Endothelial cell of umbilical vein (primary cell): ENCODE results near the gene SKIDA1. TPM values are rescaled to one million over a fixed set of nuclear protein-coding genes. Genes with fewer than 3 reads are reported as not detected.

Experiments
- BruUV-seq: library from RNA; stranded (reverse); fragments of 400-500 nt; replicated peaks from 2 replicates; lab custom pipeline; 2021; lab: Mats Ljungman, UMichigan
- CTCF ChIA-PET: fragments of 300-600, 350-600 bp; sonication (Branson Sonifier 250); formaldehyde crosslinking; loops from one replicate; lab custom pipeline; 2021; ENCODE audit warnings: antibody characterized with exemption, inconsistent platforms; lab: Charles Lee
- POLR2A ChIA-PET: fragments of 300-600, 350-600 bp; sonication (Branson Sonifier 250); formaldehyde crosslinking; loops from one replicate; lab custom pipeline; 2021; ENCODE audit warnings: antibody characterized with exemption, inconsistent platforms; lab: Charles Lee
- DNase-seq: peaks from one replicate; pipeline ENCODE4 v3.0.0-alpha.2; 2011; ENCODE audit warnings: low read depth, low spot score
- FAIRE-seq: peaks from 2 replicates; lab custom pipeline; 2011; peaks lifted over from hg19 to GRCh38; lab: Jason Lieb, UNC
- H2AFZ ChIP-seq: 2 replicates; pipeline ENCODE4 v1.6.0; 2012; ENCODE audit warnings: low read depth, low read length, control low read depth, inconsistent platforms
- H3K27ac ChIP-seq: 2 replicates; pipeline ENCODE4 v1.5.1; 2011; ENCODE audit warnings: low read depth, mild to moderate bottlenecking, control low read depth, low read length, moderate library complexity; ENCODE audit not compliant: insufficient read depth
- H3K27me3 ChIP-seq, 2 experiments: 2 replicates each; pipeline versions ENCODE4 v1.6.0 to v1.6.1; 2011; ENCODE audit warnings: low read length in 2 of 2, mixed read lengths in 1 of 2; ENCODE audit not compliant: control insufficient read depth in 2 of 2, insufficient read depth in 2 of 2
- H3K36me3 ChIP-seq, 2 experiments: 2 replicates in 1 of 2; 3 replicates in 1 of 2; pipeline ENCODE4 v1.5.1; 2011; ENCODE audit warnings: low read length in 2 of 2, mild to moderate bottlenecking in 1 of 2, moderate library complexity in 1 of 2; ENCODE audit not compliant: control insufficient read depth in 2 of 2, insufficient read depth in 2 of 2; ENCODE audit errors: extremely low read depth in 1 of 2
- H3K4me1 ChIP-seq: 3 replicates; pipeline ENCODE4 v1.5.1; 2011; ENCODE audit warnings: mild to moderate bottlenecking, low read length; ENCODE audit not compliant: control insufficient read depth, insufficient read depth; ENCODE audit errors: extremely low read depth
- H3K4me2 ChIP-seq: 2 replicates; pipeline ENCODE4 v1.6.1; 2011; ENCODE audit warnings: low read length, control low read depth, mixed read lengths; ENCODE audit not compliant: insufficient read depth
- H3K4me3 ChIP-seq, 3 experiments: fragments of 200-600 bp in 1 of 3; sonication (generic), shearing (Covaris generic) in 1 of 3; replicated peaks in 1 of 3; 2 replicates each; pipeline ENCODE4 v1.5.1; 2011 to 2016; ENCODE audit warnings: control low read depth in 3 of 3, low read length in 3 of 3, mild to moderate bottlenecking in 2 of 3, inconsistent platforms in 1 of 3, low read depth in 1 of 3, moderate library complexity in 1 of 3; ENCODE audit not compliant: insufficient read depth in 1 of 3
- H3K79me2 ChIP-seq: 2 replicates; pipeline ENCODE4 v1.6.0; 2012; ENCODE audit warnings: low read length, inconsistent platforms; ENCODE audit not compliant: control insufficient read depth, insufficient read depth
- H3K9ac ChIP-seq: replicated peaks from 2 replicates; pipeline ENCODE3; 2011; ENCODE audit warnings: low read length, control low read depth; ENCODE audit not compliant: insufficient read depth; ENCODE audit errors: extremely low read depth
- H3K9me1 ChIP-seq: replicated peaks from 3 replicates; pipeline ENCODE4 v1.6.0; 2011; ENCODE audit warnings: mild to moderate bottlenecking, low read length; ENCODE audit not compliant: control insufficient read depth, insufficient read depth; ENCODE audit errors: extremely low read depth
- H3K9me3 ChIP-seq: replicated peaks from 2 replicates; pipeline ENCODE4 v1.5.1; 2012; ENCODE audit warnings: low read length, inconsistent platforms; ENCODE audit not compliant: control insufficient read depth, insufficient read depth
- H4K20me1 ChIP-seq: replicated peaks from 2 replicates; pipeline ENCODE3; 2011; ENCODE audit warnings: mild to moderate bottlenecking, low read length; ENCODE audit not compliant: control insufficient read depth, insufficient read depth; ENCODE audit errors: extremely low read depth
- CTCF ChIP-seq, 2 donors: IDR thresholded peaks; 1 replicate in 1 of 2; 2 replicates in 1 of 2; pipeline ENCODE4 v1.5.1; 2011; ENCODE audit warnings: low read length in 2 of 2, mild to moderate bottlenecking in 2 of 2, moderate library complexity in 2 of 2, control low read depth in 1 of 2, inconsistent platforms in 1 of 2, low read depth in 1 of 2; ENCODE audit not compliant: insufficient read depth in 1 of 2; ENCODE audit errors: extremely low read depth in 1 of 2
- EZH2 ChIP-seq: IDR thresholded peaks from 2 replicates; pipeline ENCODE4 v1.6.1; 2012; ENCODE audit warnings: borderline replicate concordance, low read depth, mild to moderate bottlenecking, moderate library complexity, low read length, inconsistent platforms; ENCODE audit not compliant: severe bottlenecking
- FOS ChIP-seq: IDR thresholded peaks from 2 replicates; pipeline ENCODE4 v1.6.1; 2011; ENCODE audit warnings: mild to moderate bottlenecking, low read length, moderate library complexity, borderline replicate concordance; ENCODE audit not compliant: insufficient read depth
- GATA2 ChIP-seq: IDR thresholded peaks from 2 replicates; pipeline ENCODE4 v1.7.0; 2011; ENCODE audit warnings: low read depth, mild to moderate bottlenecking, moderate library complexity, mixed read lengths, low read length; ENCODE audit not compliant: insufficient read length, insufficient read depth
- JUN ChIP-seq: IDR thresholded peaks from 2 replicates; pipeline ENCODE4 v1.6.1; 2011; ENCODE audit warnings: borderline replicate concordance, low read depth; ENCODE audit not compliant: insufficient read length, insufficient read depth
- MAX ChIP-seq: IDR thresholded peaks from 2 replicates; pipeline ENCODE4 v1.6.1; 2011; ENCODE audit not compliant: insufficient read depth, insufficient read length
- MYC ChIP-seq: IDR thresholded peaks from one replicate; pipeline ENCODE4 v1.6.1; 2011; ENCODE audit warnings: mild to moderate bottlenecking, low read depth, low read length
- POLR2A ChIP-seq: IDR thresholded peaks from 2 replicates; pipeline ENCODE4 v1.6.1; 2012; ENCODE audit warnings: low read depth, mild to moderate bottlenecking, control low read depth, low read length
- POLR2AphosphoS5 ChIP-seq: IDR thresholded peaks from 2 replicates; pipeline ENCODE4 v1.6.1; 2012; ENCODE audit warnings: low read depth, mild to moderate bottlenecking, control low read depth, low read length, moderate library complexity; ENCODE audit not compliant: insufficient read depth
- dilution Hi-C: fragments of 300-500 bp; cut with MboI; formaldehyde crosslinking; loops from one replicate; pipeline ENCODE4 v1.15.0; 2019; ENCODE audit warnings: low sequenced_read_pairs; ENCODE audit not compliant: extremely low pct_ligation_motif_present
- intact Hi-C: fragments of 100-400 bp; cut with micrococcal nuclease; formaldehyde crosslinking; loops from one replicate; pipeline ENCODE4 v1.10.0; 2022
- polyA plus RNA-seq, 4 experiments: library from polyadenylated mRNA; depleted of rRNA in 3 of 4; stranded (reverse) in 3 of 4; unstranded in 1 of 4; fragments of >200 nt; gene quantifications; 2 replicates each; pipeline versions ENCODE4 v1.2.1 to v1.2.3, GENCODE V29; 2011 to 2012; ENCODE audit warnings: missing spikeins in 1 of 4
- total RNA-seq: library from RNA; stranded (reverse); gene quantifications from 2 replicates; pipeline ENCODE4 v1.2.3, GENCODE V29; 2021

SKIDA1 gene
- total and polyA plus RNA-seq, 2 donors (not counting 3 experiments of a cell fraction or from before 2014, with no cell fraction given) = 0.21 to 0.71 TPM

GRCh38 chr10:21479570-21480315 is 45.7 kb downstream of the SKIDA1 start:
- CTCF ChIA-PET = interaction anchor here (0.6 to 1.0 kb wide), 2 partner anchors 10 to 223 kb away, joined by 3 read pairs; no protein-coding TSS in a partner anchor
- intact Hi-C loops = no loop called here

More at GRCh38 chr10:21479570-21480315, 45.7 kb downstream of the SKIDA1 start:
- Histone ChIP-seq H3K4me2 (no peak overlapping the region), H2AFZ (no peak overlapping the region), H3K79me2 (no peaks in the 10 kb centered on the region), H3K9me1 (no peaks in the 10 kb centered on the region), H3K4me3 (no peak overlapping the region), H4K20me1 (no peaks in the 10 kb centered on the region), H3K36me3 (no peaks in the 10 kb centered on the region), H3K4me1 (no peaks in the 10 kb centered on the region), H3K9me3 (no peaks in the 10 kb centered on the region), H3K9ac (no peak overlapping the region), H3K27ac (no peak overlapping the region), H3K27me3 (no peaks in the 10 kb centered on the region)
- no peak for FAIRE-seq
- POLR2A ChIA-PET = no interaction called here
- no peak for DNase-seq
- TF ChIP-seq FOS = no peak
- no peak for TF ChIP-seq MYC
- TF ChIP-seq GATA2 = no peak
- no peak for TF ChIP-seq CTCF (IDR thresholded peaks at IDR 0.05; ENCODE audit: extremely low read depth in 1 of 2, insufficient read depth in 1 of 2, low read depth in 1 of 2, low read length in 2 of 2)
- TF ChIP-seq MAX = no peak
- TF ChIP-seq POLR2AphosphoS5 = no peak
- no peak for TF ChIP-seq POLR2A
- no peak for TF ChIP-seq EZH2
- TF ChIP-seq JUN = no peak
- BruUV-seq = no TSS peak
- dilution Hi-C loops = no loop called here
